Spleen (tissue), 13 donors: ENCODE data around the gene LEP. TPM values are rescaled to one million over a fixed set of nuclear protein-coding genes. Genes with fewer than 3 reads are reported as not detected.

Experiments
- DNase-seq: peaks from one replicate; pipeline ENCODE4 v3.0.0-alpha.2; 2020
- H3K27ac ChIP-seq, 8 donors: fragments of 200-600 bp; sonication (generic) in 7 of 8; 1 replicate in 4 of 8; 2 replicates in 4 of 8; pipeline versions ENCODE4 v1.5.0 to v1.8.0; 2016 to 2021; ENCODE audit warnings: inconsistent platforms in 4 of 8, mild to moderate bottlenecking in 4 of 8, moderate library complexity in 1 of 8
- H3K27me3 ChIP-seq, 7 donors: fragments of 200-600 bp; sonication (generic) in 6 of 7; replicated peaks in 1 of 7; 1 replicate in 4 of 7; 2 replicates in 3 of 7; pipeline versions ENCODE4 v1.5.0 to v1.8.0; 2016 to 2021; ENCODE audit warnings: inconsistent platforms in 3 of 7, mild to moderate bottlenecking in 1 of 7
- H3K36me3 ChIP-seq, 6 donors: fragments of 200-600 bp; sonication (generic) in 5 of 6; 1 replicate in 4 of 6; 2 replicates in 2 of 6; pipeline versions ENCODE4 v1.5.0 to v1.8.0; 2016 to 2021; ENCODE audit warnings: inconsistent platforms in 2 of 6
- H3K4me1 ChIP-seq, 6 donors: fragments of 200-600 bp; sonication (generic) in 5 of 6; 1 replicate in 3 of 6; 2 replicates in 3 of 6; pipeline versions ENCODE4 v1.5.0 to v1.8.0; 2016 to 2021; ENCODE audit warnings: inconsistent platforms in 3 of 6
- H3K4me3 ChIP-seq, 8 donors: fragments of 200-600 bp; sonication (generic) in 7 of 8; 1 replicate in 4 of 8; 2 replicates in 4 of 8; pipeline versions ENCODE4 v1.5.0 to v1.8.0; 2016 to 2021; ENCODE audit warnings: inconsistent platforms in 4 of 8, mild to moderate bottlenecking in 4 of 8, moderate library complexity in 2 of 8
- H3K9me3 ChIP-seq, 8 donors: fragments of 200-600 bp; sonication (generic) in 7 of 8; 1 replicate in 4 of 8; 2 replicates in 4 of 8; pipeline versions ENCODE4 v1.5.0 to v1.8.0; 2016 to 2021; ENCODE audit warnings: inconsistent platforms in 4 of 8
- CTCF ChIP-seq, 11 experiments: fragments of 200-600 bp in 7 of 11; fragments of 450-650 bp in 4 of 11; sonication (generic) in 4 of 11; IDR thresholded peaks in 8 of 11; conservative IDR thresholded peaks in 3 of 11; 1 replicate in 7 of 11; 2 replicates in 4 of 11; pipeline versions ENCODE4 v1.4.0 to v1.8.0; 2016 to 2021; ENCODE audit warnings: antibody characterized with exemption in 11 of 11, inconsistent platforms in 4 of 11, mild to moderate bottlenecking in 1 of 11
- POLR2A ChIP-seq, 3 donors: fragments of 450-650 bp; IDR thresholded peaks; one replicate each; pipeline ENCODE4 v1.5.1; 2017; ENCODE audit warnings: antibody characterized with exemption in 3 of 3, mild to moderate bottlenecking in 1 of 3
- POLR2AphosphoS5 ChIP-seq, 3 donors: sonication (generic); formaldehyde crosslinking; IDR thresholded peaks; one replicate each; pipeline ENCODE4 v1.5.1; 2017; ENCODE audit warnings: antibody characterized with exemption in 3 of 3
- WGBS, 5 donors: extraction: QIAGEN DNeasy Blood & Tissue Kit in 3 of 5; methylation state at CpG; one replicate each; pipeline versions ENCODE4 v1.1.5 to v1.1.7; 2013 to 2018; 5-methylcytosine and 5-hydroxymethylcytosine counted together
- intact Hi-C: fragments of 100-400 bp; cut with DNase I; formaldehyde crosslinking; loops from one replicate; pipeline ENCODE4 v1.15.0; 2023; ENCODE audit warnings: low total_unique reads
- long read RNA-seq, 2 donors: transcript quantifications; one replicate each; lab custom pipeline, GENCODE V29; 2026
- polyA plus RNA-seq, 3 donors: library from polyadenylated mRNA; stranded (reverse); fragments of 200-250 nt; gene quantifications; one replicate each; pipeline ENCODE4 v1.2.1, GENCODE V29; 2013
- total RNA-seq, 7 donors: library from RNA; depleted of rRNA in 3 of 7; stranded (reverse); fragments of >200 nt in 3 of 7; fragmentation: NEBNext Ultra II Directional in 4 of 7; extraction: Animal tissue kit (Norgen Biotek cat#: 25700) in 4 of 7; gene quantifications; one replicate each; pipeline versions ENCODE4 v1.1.0 to v1.2.1, GENCODE V29; 2016 to 2021
- donor health status: healthy with polysubstance abuse.
- donor health status: DM: no; HTN: no; CAD: no; lungs with moderate emphysema.
- donor health status: DM: no; HTN: no; CAD: no.
- donor health status: Bipolar disorder and iron deficiency.
- donor health status: healthy.
- donor health status: DM: no; HTN: no; CAD: no.
- donor health status: DM: yes; HTN: yes; CAD: no.

LEP gene
- under 1 TPM in 2 of 7 donors, not detected in 5; 0.12 to 0.44 TPM for total RNA-seq
- polyA plus RNA-seq = under 1 TPM; 0.06 to 0.21 (median 0.13) TPM
- long read RNA-seq, donor 1 = 0 reads
- long read RNA-seq, donor 2 = 0 reads

DNA sequence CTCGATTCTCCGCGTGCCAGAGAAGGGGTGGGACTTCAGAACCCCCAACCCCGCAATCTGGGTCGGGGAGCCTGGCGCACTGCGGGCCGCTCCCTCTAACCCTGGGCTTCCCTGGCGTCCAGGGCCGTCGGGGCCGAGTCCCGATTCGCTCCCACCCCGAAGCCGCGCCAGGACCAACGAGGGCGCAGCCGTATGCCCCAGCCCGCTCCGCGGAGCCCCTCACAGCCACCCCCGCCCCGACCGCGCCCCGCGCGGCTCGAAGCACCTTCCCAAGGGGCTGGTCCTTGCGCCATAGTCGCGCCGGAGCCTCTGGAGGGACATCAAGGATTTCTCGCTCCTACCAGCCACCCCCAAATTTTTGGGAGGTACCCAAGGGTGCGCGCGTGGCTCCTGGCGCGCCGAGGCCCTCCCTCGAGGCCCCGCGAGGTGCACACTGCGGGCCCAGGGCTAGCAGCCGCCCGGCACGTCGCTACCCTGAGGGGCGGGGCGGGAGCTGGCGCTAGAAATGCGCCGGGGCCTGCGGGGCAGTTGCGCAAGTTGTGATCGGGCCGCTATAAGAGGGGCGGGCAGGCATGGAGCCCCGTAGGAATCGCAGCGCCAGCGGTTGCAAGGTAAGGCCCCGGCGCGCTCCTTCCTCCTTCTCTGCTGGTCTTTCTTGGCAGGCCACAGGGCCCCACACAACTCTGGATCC, at the start of gene LEP:
Gene LEP (plus strand): TSS at position 583 of the 691 bp plus-strand sequence. CDS start 10,741 bp downstream, outside the sequence.
- Histone ChIP-seq H3K4me1 (peaks cover 0 to 9% (median 2%) of the 10 kb centered on the region in 6 donors), H3K4me3 (peak within 1 kb of the TSS in 1 of 8 donors; percentile 5), H3K27ac (no peak within 1 kb of the TSS), H3K36me3 (no peaks in the 10 kb centered on the region), H3K9me3 (peaks cover 0 to 34% (median 26%) of the 10 kb centered on the region in 8 donors), H3K27me3 (peaks cover 0 to 41% (median 16%) of the 10 kb centered on the region in 7 donors)
- no peak for TF ChIP-seq CTCF (IDR thresholded peaks at IDR 0.05 in 8 of 11, conservative IDR thresholded peaks at IDR 0.05 in 3 of 11)
- TF ChIP-seq POLR2AphosphoS5 (IDR thresholded peaks at IDR 0.05) = no peak
- no peak for TF ChIP-seq POLR2A (IDR thresholded peaks at IDR 0.05)
- intact Hi-C loops = no loop called here
- DNase-seq = peak; percentile 72
- WGBS, 5 donors = 29 to 57% (median 32%) methylated on average over 3 to 67 of the region's 67 CpGs

DNA sequence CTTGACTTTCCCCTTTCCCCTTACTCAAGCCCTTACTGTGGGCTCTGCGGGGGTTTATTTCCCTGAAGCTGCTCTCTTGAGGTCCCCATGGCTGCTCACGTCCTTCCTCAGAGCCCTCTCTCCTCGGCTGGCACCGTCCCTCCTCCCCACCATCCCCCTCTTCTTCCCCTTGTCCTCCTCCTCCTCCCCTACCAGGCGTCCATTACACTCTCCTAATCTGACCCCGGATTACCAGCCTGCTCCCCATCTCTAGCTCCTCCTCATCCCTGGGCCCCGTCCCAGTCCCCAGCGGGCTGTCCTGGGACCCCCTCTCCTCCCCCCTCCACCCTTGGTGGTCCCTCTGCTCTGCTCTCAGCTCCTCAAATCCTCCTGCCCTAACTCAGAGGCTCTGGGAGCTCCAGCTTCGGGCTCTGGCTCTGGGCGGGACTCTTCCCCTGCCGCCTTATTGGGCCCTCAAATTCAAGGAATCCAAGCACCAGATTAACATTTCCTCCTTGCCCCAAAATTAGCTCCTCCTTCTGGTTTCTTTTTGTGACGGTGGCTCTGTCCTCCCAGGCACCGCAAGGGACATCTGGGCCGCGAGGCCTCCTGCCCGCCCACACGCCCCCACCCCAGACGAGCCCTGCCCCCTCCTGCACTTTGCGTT, 48.5 kb upstream of the LEP start:
- DNase-seq = no peak
- Histone ChIP-seq H3K9me3 (peaks cover 4 to 32% (median 27%) of the 10 kb centered on the region in 8 donors), H3K27ac (no peak overlapping the region), H3K4me1 (no peaks in the 10 kb centered on the region), H3K27me3 (peaks cover 0 to 38% (median 7%) of the 10 kb centered on the region in 7 donors), H3K36me3 (no peaks in the 10 kb centered on the region), H3K4me3 (no peak overlapping the region)
- TF ChIP-seq POLR2A (IDR thresholded peaks at IDR 0.05) = no peak
- TF ChIP-seq CTCF (IDR thresholded peaks at IDR 0.05 in 8 of 11, conservative IDR thresholded peaks at IDR 0.05 in 3 of 11) = no peak
- TF ChIP-seq POLR2AphosphoS5 (IDR thresholded peaks at IDR 0.05) = no peak
- intact Hi-C loops = no loop called here
- WGBS, 5 donors = 39 to 53% (median 45%) methylated on average over 19 of the region's 19 CpGs

- no peaks in the 10 kb centered on the region for H3K4me1 ChIP-seq
- TF ChIP-seq CTCF (IDR thresholded peaks at IDR 0.05 in 8 of 11, conservative IDR thresholded peaks at IDR 0.05 in 3 of 11) (no peak), POLR2A (IDR thresholded peaks at IDR 0.05) (no peak), POLR2AphosphoS5 (IDR thresholded peaks at IDR 0.05) (no peak)
- DNase-seq = no peak
- 64 to 77% (median 68%) methylated on average over 3 of the region's 3 CpGs for WGBS, 5 donors
- H3K36me3 ChIP-seq = no peaks in the 10 kb centered on the region
- H3K4me3 ChIP-seq = no peak overlapping the region
- peaks cover 4 to 32% (median 27%) of the 10 kb centered on the region in 8 donors for H3K9me3 ChIP-seq
- peaks cover 0 to 32% (median 7%) of the 10 kb centered on the region in 7 donors for H3K27me3 ChIP-seq
- intact Hi-C loops = no loop called here
- H3K27ac ChIP-seq = no peak overlapping the region
Observed at GRCh38 chr7:128194533-128195282, 46.4 kb upstream of the LEP start.
